Thymus (tissue), 11 donors: ENCODE results near the gene SLC43A2. TPM values are rescaled to one million over a fixed set of nuclear protein-coding genes. Genes with fewer than 3 reads are reported as not detected.
A peak's percentile ranks its signal among the peaks of the same experiment; 100 is the strongest.

Experiments used
- DNase-seq, 9 donors: peaks; one replicate each; pipeline ENCODE4 v3.0.0-alpha.2; 2013; ENCODE audit warnings: low spot score in 9 of 9, low read depth in 6 of 9, missing footprints in 1 of 9
- H3K27ac ChIP-seq, 2 donors: one replicate each; pipeline ENCODE4 v1.5.1; 2013; ENCODE audit warnings: control low read depth in 1 of 2, low read depth in 1 of 2, low read length in 1 of 2, mild to moderate bottlenecking in 1 of 2, moderate library complexity in 1 of 2
- H3K27me3 ChIP-seq, 2 donors: one replicate each; pipeline ENCODE4 v1.5.1; 2013; ENCODE audit warnings: low read length in 1 of 2; ENCODE audit not compliant: control insufficient read depth in 2 of 2, insufficient read depth in 1 of 2
- H3K36me3 ChIP-seq, 2 donors: one replicate each; pipeline ENCODE4 v1.5.1; 2013; ENCODE audit warnings: low read length in 1 of 2, mild to moderate bottlenecking in 1 of 2, moderate library complexity in 1 of 2; ENCODE audit not compliant: control insufficient read depth in 2 of 2, insufficient read depth in 2 of 2
- H3K4me1 ChIP-seq, 2 donors: one replicate each; pipeline ENCODE4 v1.5.1; 2013; ENCODE audit warnings: low read length in 2 of 2; ENCODE audit not compliant: control insufficient read depth in 2 of 2, insufficient read depth in 2 of 2
- H3K4me3 ChIP-seq, 2 donors: one replicate each; pipeline ENCODE4 v1.5.1; 2013; ENCODE audit warnings: low read length in 2 of 2, control low read depth in 1 of 2, mild to moderate bottlenecking in 1 of 2
- H3K9me3 ChIP-seq, 2 donors: one replicate each; pipeline ENCODE4 v1.5.1; 2013; ENCODE audit warnings: low read length in 1 of 2, mild to moderate bottlenecking in 1 of 2; ENCODE audit not compliant: control insufficient read depth in 2 of 2, insufficient read depth in 1 of 2
- WGBS: extraction: QIAGEN DNeasy Blood & Tissue Kit; methylation state at CpG from one replicate; pipeline ENCODE4 v1.1.7; 2013; 5-methylcytosine and 5-hydroxymethylcytosine counted together
- polyA plus RNA-seq: library from polyadenylated mRNA; stranded (reverse); fragments of 200-250 nt; gene quantifications from one replicate; pipeline ENCODE4 v1.2.3, GENCODE V29; 2013
- total RNA-seq: library from RNA; stranded (reverse); fragments of 120-200 nt; gene quantifications from one replicate; pipeline ENCODE4 v1.2.4, GENCODE V29; 2013
- donor health status: healthy.

Gene SLC43A2
- total and polyA plus RNA-seq, 2 donors: 10.5 to 13.9 TPM

GRCh38 chr17:1651559-1651844, 22.9 kb upstream of the SLC43A2 start:
- H3K27ac ChIP-seq: no peak overlapping the region
- 97% methylated on average over 4 of the region's 4 CpGs for WGBS
- H3K27me3 ChIP-seq: peaks cover 0 to 11% of the 10 kb centered on the region in 2 donors
- no peak for DNase-seq
- H3K4me3 ChIP-seq: no peak overlapping the region
- H3K4me1 ChIP-seq: peaks cover 15 to 21% of the 10 kb centered on the region in 2 donors
- H3K36me3 ChIP-seq: peaks cover 63% of the 10 kb centered on the region in 2 donors
- H3K9me3 ChIP-seq: peaks cover 0 to 1% of the 10 kb centered on the region in 2 donors

GRCh38 chr17:1650731-1651558, 22.3 kb upstream of the SLC43A2 start:
- peaks cover 57% of the 10 kb centered on the region in 2 donors for H3K36me3 ChIP-seq
- H3K4me1 ChIP-seq: peaks cover 15 to 25% of the 10 kb centered on the region in 2 donors
- peaks cover 0 to 14% of the 10 kb centered on the region in 2 donors for H3K27me3 ChIP-seq
- DNase-seq: no peak
- peaks cover 0 to 1% of the 10 kb centered on the region in 2 donors for H3K9me3 ChIP-seq
- no peak overlapping the region for H3K4me3 ChIP-seq
- 92% methylated on average over 22 of the region's 22 CpGs for WGBS
- no peak overlapping the region for H3K27ac ChIP-seq

GRCh38 chr17:1649844-1650501, 21.3 kb upstream of the SLC43A2 start, which contains the start of gene RILP:
RILP (minus strand) TSS chr17:1649866; CDS start chr17:1649804, 62 bp downstream.
- peaks cover 0 to 23% of the 10 kb centered on the region in 2 donors for H3K27me3 ChIP-seq
- 48% methylated on average over 23 of the region's 23 CpGs for WGBS
- no peak for DNase-seq
- peaks cover 0 to 1% of the 10 kb centered on the region in 2 donors for H3K9me3 ChIP-seq
- peaks cover 50 to 51% of the 10 kb centered on the region in 2 donors for H3K36me3 ChIP-seq
- peaks cover 15 to 35% of the 10 kb centered on the region in 2 donors for H3K4me1 ChIP-seq
- peak within 1 kb of the TSS; percentile 48 to 57 for H3K27ac ChIP-seq
- H3K4me3 ChIP-seq: peak within 1 kb of the TSS; percentile 40 to 54

- Histone ChIP-seq H3K36me3 (peaks cover 43 to 44% of the 10 kb centered on the region in 2 donors), H3K9me3 (peaks cover 0 to 1% of the 10 kb centered on the region in 2 donors), H3K27ac (peak overlapping the region; percentile 48 to 57), H3K4me1 (peaks cover 15 to 42% of the 10 kb centered on the region in 2 donors), H3K4me3 (peak overlapping the region; percentile 40 to 54), H3K27me3 (peaks cover 0 to 31% of the 10 kb centered on the region in 2 donors)
- under 1% methylated on average over 97 of the region's 100 CpGs for WGBS
- peak; percentile 87 to 99 (median 93) for DNase-seq
Observed at GRCh38 chr17:1648963-1649843, 20.6 kb upstream of the SLC43A2 start.

GRCh38 chr17:1648173-1648962, 19.7 kb upstream of the SLC43A2 start:
- peaks cover 0 to 36% of the 10 kb centered on the region in 2 donors for H3K27me3 ChIP-seq
- no peak for DNase-seq
- peaks cover 15 to 47% of the 10 kb centered on the region in 2 donors for H3K4me1 ChIP-seq
- H3K27ac ChIP-seq: peak overlapping the region; percentile 6 to 57
- H3K4me3 ChIP-seq: peak overlapping the region; percentile 30
- peaks cover 35 to 36% of the 10 kb centered on the region in 2 donors for H3K36me3 ChIP-seq
- WGBS: 12% methylated on average over 54 of the region's 54 CpGs
- peaks cover 0 to 1% of the 10 kb centered on the region in 2 donors for H3K9me3 ChIP-seq

GRCh38 chr17:1647802-1648171, 19.2 kb upstream of the SLC43A2 start:
- peaks cover under 1 to 1% of the 10 kb centered on the region in 2 donors for H3K9me3 ChIP-seq
- peaks cover 29 to 30% of the 10 kb centered on the region in 2 donors for H3K36me3 ChIP-seq
- peaks cover 0 to 36% of the 10 kb centered on the region in 2 donors for H3K27me3 ChIP-seq
- no peak for DNase-seq
- H3K4me1 ChIP-seq: peaks cover 15 to 47% of the 10 kb centered on the region in 2 donors
- H3K27ac ChIP-seq: no peak overlapping the region
- H3K4me3 ChIP-seq: no peak overlapping the region
- whole genome bisulfite sequencing: 84% methylated on average over 11 of the region's 11 CpGs

- DNase-seq: no peak
- WGBS: 98% methylated on average over 13 of the region's 13 CpGs
- Histone ChIP-seq H3K4me1 (peaks cover 15 to 47% of the 10 kb centered on the region in 2 donors), H3K27me3 (peaks cover 0 to 39% of the 10 kb centered on the region in 2 donors), H3K27ac (no peak overlapping the region), H3K4me3 (no peak overlapping the region), H3K9me3 (peaks cover 1 to 4% of the 10 kb centered on the region in 2 donors), H3K36me3 (peaks cover 14 to 15% of the 10 kb centered on the region in 2 donors)
Observed at GRCh38 chr17:1646199-1646875, 17.7 kb upstream of the SLC43A2 start.
